CD4-positive, alpha-beta memory T cell (primary cell): Measurements from ENCODE around the gene CCDC117. TPM values are rescaled to one million over a fixed set of nuclear protein-coding genes. Genes with fewer than 3 reads are reported as not detected.

Experiments
- CTCF ChIA-PET: fragments of 350-600 bp; sonication (Branson Sonifier 250); formaldehyde crosslinking; loops from one replicate; lab custom pipeline; 2021; ENCODE audit warnings: inconsistent platforms; ENCODE audit not compliant: partially characterized antibody; lab: Charles Lee
- POLR2A ChIA-PET: fragments of 350-600 bp; sonication (Branson Sonifier 250); formaldehyde crosslinking; loops from one replicate; lab custom pipeline; 2021; ENCODE audit not compliant: partially characterized antibody; lab: Charles Lee
- DNase-seq, 5 donors: peaks; one replicate each; pipeline versions ENCODE4 v3.0.0 to v3.0.0-alpha.2; 2020 to 2022; ENCODE audit warnings: mixed read lengths in 1 of 5
- H3K27ac ChIP-seq: one replicate; pipeline ENCODE4 v1.7.0; 2013; ENCODE audit warnings: low read depth, low read length
- H3K27me3 ChIP-seq: 2 replicates; pipeline ENCODE4 v1.7.0; 2013; ENCODE audit warnings: mild to moderate bottlenecking, low read length, moderate library complexity; ENCODE audit not compliant: insufficient read depth
- H3K36me3 ChIP-seq: 2 replicates; pipeline ENCODE4 v1.7.0; 2013; ENCODE audit warnings: mild to moderate bottlenecking, low read length, moderate library complexity; ENCODE audit not compliant: insufficient read depth
- H3K4me1 ChIP-seq: 2 replicates; pipeline ENCODE4 v1.7.0; 2013; ENCODE audit warnings: mild to moderate bottlenecking, low read length, moderate library complexity; ENCODE audit not compliant: insufficient read depth
- H3K4me3 ChIP-seq, 2 donors: one replicate each; pipeline ENCODE4 v1.7.0; 2013; ENCODE audit warnings: low read length in 2 of 2, mild to moderate bottlenecking in 1 of 2
- H3K9me3 ChIP-seq, 2 donors: one replicate each; pipeline ENCODE4 v1.7.0; 2013; ENCODE audit warnings: low read length in 2 of 2, control low read depth in 1 of 2; ENCODE audit not compliant: control insufficient read depth in 1 of 2
- H3K27ac Mint-ChIP-seq, 7 donors: one replicate each; pipeline ENCODE4 v1.8.0; 2020 to 2021; ENCODE audit warnings: mixed read lengths in 7 of 7, mild to moderate bottlenecking in 6 of 7, inconsistent platforms in 3 of 7, moderate library complexity in 3 of 7
- H3K27me3 Mint-ChIP-seq, 2 donors: one replicate each; pipeline ENCODE4 v1.8.0; 2020 to 2021; ENCODE audit warnings: mixed read lengths in 2 of 2
- H3K36me3 Mint-ChIP-seq, 2 donors: one replicate each; pipeline ENCODE4 v1.8.0; 2020 to 2021; ENCODE audit warnings: mixed read lengths in 2 of 2, inconsistent platforms in 1 of 2, mild to moderate bottlenecking in 1 of 2
- H3K4me1 Mint-ChIP-seq, 4 donors: one replicate each; pipeline ENCODE4 v1.8.0; 2020 to 2021; ENCODE audit warnings: mixed read lengths in 4 of 4, mild to moderate bottlenecking in 1 of 4
- H3K4me3 Mint-ChIP-seq, 8 donors: one replicate each; pipeline ENCODE4 v1.8.0; 2020 to 2021; ENCODE audit warnings: mixed read lengths in 8 of 8, mild to moderate bottlenecking in 7 of 8, moderate library complexity in 6 of 8, inconsistent platforms in 3 of 8
- H3K9me3 Mint-ChIP-seq, 8 donors: one replicate each; pipeline ENCODE4 v1.8.0; 2020 to 2021; ENCODE audit warnings: mixed read lengths in 8 of 8, mild to moderate bottlenecking in 5 of 8, inconsistent platforms in 3 of 8, moderate library complexity in 1 of 8
- intact Hi-C: fragments of 100-400 bp; cut with micrococcal nuclease; formaldehyde crosslinking; loops from one replicate; pipeline ENCODE4 v1.15.1; 2023
- polyA plus RNA-seq, 2 donors: library from polyadenylated mRNA; unstranded; fragments of 300-500 nt; fragmentation: Illumina TruSeq; gene quantifications; one replicate each; pipeline ENCODE4 v1.2.3, GENCODE V29; 2021
- total RNA-seq, 2 experiments: library from RNA; stranded (reverse); gene quantifications; one replicate each; pipeline ENCODE4 v1.2.3, GENCODE V29; 2021

The CCDC117 gene
- total RNA-seq (10 to 100 TPM; 20.3 to 20.6 TPM), polyA plus RNA-seq (1 to 10 TPM; 7.2 to 10.0 TPM)

- Mint-ChIP-seq H3K27ac (peak within 1 kb of the TSS; percentile 89 to 97 (median 94)), H3K36me3 (peaks cover 10 to 20% of the 10 kb centered on the region in 2 donors), H3K4me3 (peak within 1 kb of the TSS; percentile 93 to 99 (median 96)), H3K9me3 (no peaks in the 10 kb centered on the region), H3K27me3 (no peaks in the 10 kb centered on the region), H3K4me1 (peaks cover 17 to 36% (median 25%) of the 10 kb centered on the region in 4 donors)
- H3K27me3 ChIP-seq = no peaks in the 10 kb centered on the region
- H3K4me3 ChIP-seq = peak within 1 kb of the TSS; percentile 72 to 86
- DNase-seq = peak; percentile 87 to 96 (median 88)
- intact Hi-C loops = loop anchor here (1.0 to 5.0 kb wide), 4 partner anchors 26 to 110 kb away; partner anchors contain the start of genes HSCB and ZNRF3
- POLR2A ChIA-PET = interaction anchor here (0.6 to 2.1 kb wide), 14 partner anchors 11 to 380 kb away, joined by 3 to 51 read pairs (median 4); partner anchors contain the start of genes CHEK2, HSCB and XBP1
- CTCF ChIA-PET = interaction anchor here (0.6 to 4.2 kb wide), 14 partner anchors 12 to 172 kb away, joined by 3 to 16 read pairs (median 4); partner anchors contain the start of gene XBP1
- peak within 1 kb of the TSS; percentile 84 for H3K27ac ChIP-seq
- H3K36me3 ChIP-seq = no peaks in the 10 kb centered on the region
- H3K9me3 ChIP-seq = no peaks in the 10 kb centered on the region
- peaks cover 35% of the 10 kb centered on the region for H3K4me1 ChIP-seq
Measured at GRCh38 chr22:28772633-28773460, at the start of gene CCDC117. Gene CCDC117, plus strand, starts transcription at chr22:28772695. Its CDS starts 155 bp downstream, at chr22:28772850.

GRCh38 chr22:28728002-28728401, 44.5 kb upstream of the CCDC117 start:
- CTCF ChIA-PET = no interaction called here
- no peaks in the 10 kb centered on the region for H3K27me3 Mint-ChIP-seq
- Histone ChIP-seq H3K4me3 (no peak overlapping the region), H3K4me1 (no peaks in the 10 kb centered on the region), H3K9me3 (no peaks in the 10 kb centered on the region), H3K27ac (no peak overlapping the region), H3K27me3 (no peaks in the 10 kb centered on the region), H3K36me3 (peaks cover 4% of the 10 kb centered on the region)
- intact Hi-C loops = no loop called here
- no peaks in the 10 kb centered on the region for H3K9me3 Mint-ChIP-seq
- H3K4me1 Mint-ChIP-seq = no peaks in the 10 kb centered on the region
- no peak overlapping the region for H3K4me3 Mint-ChIP-seq
- no peak overlapping the region for H3K27ac Mint-ChIP-seq
- POLR2A ChIA-PET = no interaction called here
- H3K36me3 Mint-ChIP-seq = peaks cover 8 to 15% of the 10 kb centered on the region in 2 donors
- no peak for DNase-seq

GRCh38 chr22:28728621-28729313, 43.7 kb upstream of the CCDC117 start:
- POLR2A ChIA-PET = no interaction called here
- Mint-ChIP-seq H3K27me3 (no peaks in the 10 kb centered on the region), H3K36me3 (peaks cover 8 to 18% of the 10 kb centered on the region in 2 donors), H3K27ac (peak overlapping the region in 1 of 7 donors; percentile 25), H3K4me3 (no peak overlapping the region), H3K9me3 (no peaks in the 10 kb centered on the region), H3K4me1 (no peaks in the 10 kb centered on the region)
- Histone ChIP-seq H3K9me3 (no peaks in the 10 kb centered on the region), H3K36me3 (peaks cover 4% of the 10 kb centered on the region), H3K4me1 (no peaks in the 10 kb centered on the region), H3K27me3 (no peaks in the 10 kb centered on the region), H3K4me3 (no peak overlapping the region), H3K27ac (no peak overlapping the region)
- DNase-seq = no peak
- intact Hi-C loops = no loop called here
- CTCF ChIA-PET = no interaction called here

- Mint-ChIP-seq H3K4me3 (no peak overlapping the region), H3K27me3 (no peaks in the 10 kb centered on the region), H3K36me3 (peaks cover 10 to 13% of the 10 kb centered on the region in 2 donors), H3K4me1 (no peaks in the 10 kb centered on the region), H3K27ac (no peak overlapping the region), H3K9me3 (no peaks in the 10 kb centered on the region)
- POLR2A ChIA-PET = no interaction called here
- Histone ChIP-seq H3K9me3 (no peaks in the 10 kb centered on the region), H3K4me1 (no peaks in the 10 kb centered on the region), H3K27ac (no peak overlapping the region), H3K27me3 (no peaks in the 10 kb centered on the region), H3K36me3 (no peaks in the 10 kb centered on the region), H3K4me3 (no peak overlapping the region)
- DNase-seq = no peak
- CTCF ChIA-PET = no interaction called here
- intact Hi-C loops = no loop called here
Measured at GRCh38 chr22:28730179-28730578, 42.3 kb upstream of the CCDC117 start.

GRCh38 chr22:28734393-28734792, 38.1 kb upstream of the CCDC117 start:
- POLR2A ChIA-PET = no interaction called here
- Mint-ChIP-seq H3K36me3 (peaks cover 8 to 12% of the 10 kb centered on the region in 2 donors), H3K9me3 (no peaks in the 10 kb centered on the region), H3K27ac (peak overlapping the region in 1 of 7 donors; percentile 31), H3K27me3 (no peaks in the 10 kb centered on the region), H3K4me3 (no peak overlapping the region), H3K4me1 (peaks cover 0 to 10% (median 0%) of the 10 kb centered on the region in 4 donors)
- CTCF ChIA-PET = no interaction called here
- H3K27ac ChIP-seq = no peak overlapping the region
- DNase-seq = no peak
- no peaks in the 10 kb centered on the region for H3K4me1 ChIP-seq
- no peaks in the 10 kb centered on the region for H3K9me3 ChIP-seq
- H3K27me3 ChIP-seq = no peaks in the 10 kb centered on the region
- no peaks in the 10 kb centered on the region for H3K36me3 ChIP-seq
- intact Hi-C loops = no loop called here
- no peak overlapping the region for H3K4me3 ChIP-seq

GRCh38 chr22:28736301-28737155, 36.0 kb upstream of the CCDC117 start:
- Mint-ChIP-seq H3K4me3 (no peak overlapping the region), H3K9me3 (no peaks in the 10 kb centered on the region), H3K27me3 (no peaks in the 10 kb centered on the region), H3K4me1 (peaks cover 4 to 14% (median 6%) of the 10 kb centered on the region in 4 donors), H3K36me3 (peaks cover 10 to 12% of the 10 kb centered on the region in 2 donors), H3K27ac (no peak overlapping the region)
- POLR2A ChIA-PET = no interaction called here
- DNase-seq = no peak
- Histone ChIP-seq H3K9me3 (no peaks in the 10 kb centered on the region), H3K4me1 (peaks cover 5% of the 10 kb centered on the region), H3K27ac (no peak overlapping the region), H3K36me3 (no peaks in the 10 kb centered on the region), H3K27me3 (no peaks in the 10 kb centered on the region), H3K4me3 (no peak overlapping the region)
- intact Hi-C loops = no loop called here
- CTCF ChIA-PET = no interaction called here
